GM12875 (cell line): ENCODE measurements around the gene TMEM217.
"Not testable (repeated sequence)": the region's sequence is repeated elsewhere in the genome, so short reads cannot be mapped to it uniquely, and the experiment has no call there.

Experiments
- H3K4me3 ChIP-seq: one replicate; pipeline ENCODE4 v1.5.1; 2011; ENCODE audit warnings: low read depth, low read length, control low read depth
- CTCF ChIP-seq: IDR thresholded peaks from 2 replicates; pipeline ENCODE4 v1.5.1; 2011; ENCODE audit warnings: low read depth, mild to moderate bottlenecking, control low read depth, inconsistent platforms, low read length, moderate library complexity, borderline replicate concordance; ENCODE audit not compliant: insufficient read depth

TMEM217 gene

GRCh38 chr6:37257634-37258404 lies at the start of gene TMEM217, which contains the start of gene TBC1D22B:
Gene TMEM217 (minus strand): TSS chr6:37258144. CDS start chr6:37219030, 39,114 bp downstream.
Gene TBC1D22B (plus strand): TSS chr6:37257772. CDS start chr6:37257918, 146 bp downstream.
- H3K4me3 ChIP-seq = peak within 1 kb of the TSS; percentile 87
- TF ChIP-seq CTCF = no peak

- H3K4me3 ChIP-seq = not testable (repeated sequence)
Measured at GRCh38 chr6:37307484-37307883, 49.5 kb upstream of the TMEM217 start.

GRCh38 chr6:37306624-37307222 lies 48.8 kb upstream of the TMEM217 start:
- TF ChIP-seq CTCF = no peak
- no peak overlapping the region for H3K4me3 ChIP-seq

GRCh38 chr6:37305841-37306425 lies 48.0 kb upstream of the TMEM217 start:
- no peak overlapping the region for H3K4me3 ChIP-seq
- no peak for TF ChIP-seq CTCF

GRCh38 chr6:37304766-37305165 lies 46.8 kb upstream of the TMEM217 start:
- H3K4me3 ChIP-seq = no peak overlapping the region
- TF ChIP-seq CTCF = no peak

- H3K4me3 ChIP-seq = no peak overlapping the region
- TF ChIP-seq CTCF = peak; percentile 52; the same call in 1 of the 2 replicates
Measured at GRCh38 chr6:37303891-37304503, 46.1 kb upstream of the TMEM217 start.

GRCh38 chr6:37303091-37303660 lies 45.2 kb upstream of the TMEM217 start:
- no peak overlapping the region for H3K4me3 ChIP-seq
- no peak for TF ChIP-seq CTCF
